ENCODE results near the gene ECE1.
"Not testable (repeated sequence)": the region's sequence is repeated elsewhere in the genome, so short reads cannot be mapped to it uniquely, and the experiment has no call there.

DNA sequence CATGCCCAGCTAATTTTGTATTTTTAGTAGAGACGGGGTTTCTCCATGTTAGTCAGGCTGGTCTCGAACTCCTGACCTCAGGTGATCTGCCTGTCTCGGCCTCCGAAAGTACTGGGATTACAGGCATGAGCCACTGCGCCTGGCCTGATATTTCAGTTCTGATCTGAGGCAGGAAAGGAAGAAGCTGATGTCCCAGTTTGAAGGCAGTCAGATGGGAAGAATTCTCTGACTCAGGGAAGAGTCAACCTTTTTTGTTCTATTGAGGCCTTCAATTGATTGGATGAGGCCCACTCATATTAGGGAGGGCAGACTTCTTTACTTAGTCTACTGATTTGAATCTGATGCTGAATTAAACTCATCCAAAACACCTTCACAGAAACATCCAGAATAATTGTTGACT lies 89.0 kb downstream of the ECE1 start:
- TF ChIP-seq, protein P1, sequence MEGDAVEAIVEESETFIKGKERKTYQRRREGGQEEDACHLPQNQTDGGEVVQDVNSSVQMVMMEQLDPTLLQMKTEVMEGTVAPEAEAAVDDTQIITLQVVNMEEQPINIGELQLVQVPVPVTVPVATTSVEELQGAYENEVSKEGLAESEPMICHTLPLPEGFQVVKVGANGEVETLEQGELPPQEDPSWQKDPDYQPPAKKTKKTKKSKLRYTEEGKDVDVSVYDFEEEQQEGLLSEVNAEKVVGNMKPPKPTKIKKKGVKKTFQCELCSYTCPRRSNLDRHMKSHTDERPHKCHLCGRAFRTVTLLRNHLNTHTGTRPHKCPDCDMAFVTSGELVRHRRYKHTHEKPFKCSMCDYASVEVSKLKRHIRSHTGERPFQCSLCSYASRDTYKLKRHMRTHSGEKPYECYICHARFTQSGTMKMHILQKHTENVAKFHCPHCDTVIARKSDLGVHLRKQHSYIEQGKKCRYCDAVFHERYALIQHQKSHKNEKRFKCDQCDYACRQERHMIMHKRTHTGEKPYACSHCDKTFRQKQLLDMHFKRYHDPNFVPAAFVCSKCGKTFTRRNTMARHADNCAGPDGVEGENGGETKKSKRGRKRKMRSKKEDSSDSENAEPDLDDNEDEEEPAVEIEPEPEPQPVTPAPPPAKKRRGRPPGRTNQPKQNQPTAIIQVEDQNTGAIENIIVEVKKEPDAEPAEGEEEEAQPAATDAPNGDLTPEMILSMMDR (IDR thresholded peaks at IDR 0.05): not testable (repeated sequence)
- not testable (repeated sequence) for TF ChIP-seq EP300, POLR2A (IDR thresholded peaks at IDR 0.05)

All from ovary (tissue), 3 donors.